CD4-positive, alpha-beta memory T cell (primary cell): ENCODE results near the gene GALNS. TPM values are rescaled to one million over a fixed set of nuclear protein-coding genes. Genes with fewer than 3 reads are reported as not detected.
"Not testable (repeated sequence)": the region's sequence is repeated elsewhere in the genome, so short reads cannot be mapped to it uniquely, and the experiment has no call there.

Experiments used
- CTCF ChIA-PET: fragments of 350-600 bp; sonication (Branson Sonifier 250); formaldehyde crosslinking; loops from one replicate; lab custom pipeline; 2021; ENCODE audit warnings: inconsistent platforms; ENCODE audit not compliant: partially characterized antibody; lab: Charles Lee
- POLR2A ChIA-PET: fragments of 350-600 bp; sonication (Branson Sonifier 250); formaldehyde crosslinking; loops from one replicate; lab custom pipeline; 2021; ENCODE audit not compliant: partially characterized antibody; lab: Charles Lee
- DNase-seq, 5 donors: peaks; one replicate each; pipeline versions ENCODE4 v3.0.0 to v3.0.0-alpha.2; 2020 to 2022; ENCODE audit warnings: mixed read lengths in 1 of 5
- H3K27ac ChIP-seq: one replicate; pipeline ENCODE4 v1.7.0; 2013; ENCODE audit warnings: low read depth, low read length
- H3K27me3 ChIP-seq: 2 replicates; pipeline ENCODE4 v1.7.0; 2013; ENCODE audit warnings: mild to moderate bottlenecking, low read length, moderate library complexity; ENCODE audit not compliant: insufficient read depth
- H3K36me3 ChIP-seq: 2 replicates; pipeline ENCODE4 v1.7.0; 2013; ENCODE audit warnings: mild to moderate bottlenecking, low read length, moderate library complexity; ENCODE audit not compliant: insufficient read depth
- H3K4me1 ChIP-seq: 2 replicates; pipeline ENCODE4 v1.7.0; 2013; ENCODE audit warnings: mild to moderate bottlenecking, low read length, moderate library complexity; ENCODE audit not compliant: insufficient read depth
- H3K4me3 ChIP-seq, 2 donors: one replicate each; pipeline ENCODE4 v1.7.0; 2013; ENCODE audit warnings: low read length in 2 of 2, mild to moderate bottlenecking in 1 of 2
- H3K9me3 ChIP-seq, 2 donors: one replicate each; pipeline ENCODE4 v1.7.0; 2013; ENCODE audit warnings: low read length in 2 of 2, control low read depth in 1 of 2; ENCODE audit not compliant: control insufficient read depth in 1 of 2
- H3K27ac Mint-ChIP-seq, 7 donors: one replicate each; pipeline ENCODE4 v1.8.0; 2020 to 2021; ENCODE audit warnings: mixed read lengths in 7 of 7, mild to moderate bottlenecking in 6 of 7, inconsistent platforms in 3 of 7, moderate library complexity in 3 of 7
- H3K27me3 Mint-ChIP-seq, 2 donors: one replicate each; pipeline ENCODE4 v1.8.0; 2020 to 2021; ENCODE audit warnings: mixed read lengths in 2 of 2
- H3K36me3 Mint-ChIP-seq, 2 donors: one replicate each; pipeline ENCODE4 v1.8.0; 2020 to 2021; ENCODE audit warnings: mixed read lengths in 2 of 2, inconsistent platforms in 1 of 2, mild to moderate bottlenecking in 1 of 2
- H3K4me1 Mint-ChIP-seq, 4 donors: one replicate each; pipeline ENCODE4 v1.8.0; 2020 to 2021; ENCODE audit warnings: mixed read lengths in 4 of 4, mild to moderate bottlenecking in 1 of 4
- H3K4me3 Mint-ChIP-seq, 8 donors: one replicate each; pipeline ENCODE4 v1.8.0; 2020 to 2021; ENCODE audit warnings: mixed read lengths in 8 of 8, mild to moderate bottlenecking in 7 of 8, moderate library complexity in 6 of 8, inconsistent platforms in 3 of 8
- H3K9me3 Mint-ChIP-seq, 8 donors: one replicate each; pipeline ENCODE4 v1.8.0; 2020 to 2021; ENCODE audit warnings: mixed read lengths in 8 of 8, mild to moderate bottlenecking in 5 of 8, inconsistent platforms in 3 of 8, moderate library complexity in 1 of 8
- intact Hi-C: fragments of 100-400 bp; cut with micrococcal nuclease; formaldehyde crosslinking; loops from one replicate; pipeline ENCODE4 v1.15.1; 2023
- polyA plus RNA-seq, 2 donors: library from polyadenylated mRNA; unstranded; fragments of 300-500 nt; fragmentation: Illumina TruSeq; gene quantifications; one replicate each; pipeline ENCODE4 v1.2.3, GENCODE V29; 2021
- total RNA-seq, 2 experiments: library from RNA; stranded (reverse); gene quantifications; one replicate each; pipeline ENCODE4 v1.2.3, GENCODE V29; 2021

GALNS gene
- total and polyA plus RNA-seq, 4 experiments from 2014 or later, result 5.6 to 65.7 (median 33.7) TPM

DNA sequence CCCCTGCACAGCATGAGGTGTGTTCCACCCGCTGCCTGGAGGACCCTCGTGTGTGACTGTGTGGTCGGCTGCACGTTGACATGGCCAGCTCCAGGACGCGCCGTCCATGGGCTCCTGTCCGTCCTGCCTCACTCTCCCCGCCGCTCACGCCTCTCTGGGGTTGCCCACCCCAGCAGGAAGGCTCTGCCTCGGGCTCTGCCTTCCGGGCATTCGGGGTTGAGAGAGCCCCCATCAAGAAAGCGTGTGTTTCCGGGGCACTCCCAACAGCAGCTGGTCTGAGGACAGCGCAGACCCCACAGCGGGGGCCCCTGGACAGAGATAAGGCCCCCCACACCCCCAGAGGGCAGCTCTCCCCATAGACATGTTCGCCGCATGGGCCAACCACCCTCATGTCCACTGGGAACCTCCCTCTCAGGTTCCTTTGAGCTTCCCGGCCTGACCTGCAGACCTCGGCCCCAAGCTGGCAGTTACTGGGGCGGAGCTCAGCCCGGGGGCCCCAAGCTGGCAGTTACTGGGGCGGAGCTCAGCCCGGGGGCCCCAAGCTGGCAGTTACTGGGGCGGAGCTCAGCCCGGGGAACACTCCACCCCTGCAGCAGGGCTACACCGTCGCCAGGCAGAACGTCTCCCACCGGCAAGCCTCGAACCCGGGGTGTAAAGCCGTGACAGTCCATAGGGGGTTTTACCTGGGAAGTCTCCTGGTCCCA lies 63.3 kb downstream of the GALNS start:
- intact Hi-C loops, result no loop called here
- peak overlapping the region in 5 of 7 donors; percentile 60 to 90 (median 76) for H3K27ac Mint-ChIP-seq
- H3K27ac ChIP-seq, result no peak overlapping the region

DNA sequence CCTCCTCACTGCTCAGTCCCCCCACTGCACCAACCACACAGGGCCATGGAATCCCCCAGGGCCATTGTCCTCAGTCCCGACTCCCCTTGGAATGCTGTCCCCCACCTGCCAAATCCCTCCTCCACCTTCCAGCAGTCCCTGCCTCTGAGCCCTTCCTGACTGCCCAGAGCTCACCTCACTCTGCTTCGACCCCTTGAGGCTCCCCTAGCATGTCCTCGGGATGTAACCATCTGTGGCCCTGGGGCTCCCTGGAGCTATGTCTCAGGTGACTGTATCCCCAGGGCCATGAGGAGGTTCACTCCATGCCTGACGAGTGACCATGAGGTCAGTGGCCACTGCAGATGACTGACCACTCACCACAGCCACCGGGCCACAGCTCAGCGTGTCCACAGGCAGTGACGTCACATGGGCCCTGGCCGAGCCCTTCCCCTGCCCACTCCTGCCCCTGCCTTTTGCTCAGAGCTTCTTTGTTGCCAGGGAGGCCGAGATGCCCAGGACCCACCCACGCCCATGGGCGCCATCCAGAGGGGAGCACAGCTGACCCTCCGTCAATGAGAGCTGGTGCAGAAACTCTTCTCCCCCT lies 64.0 kb downstream of the GALNS start:
- H3K4me3 ChIP-seq, result no peak overlapping the region
- intact Hi-C loops, result no loop called here
- H3K27ac ChIP-seq, result peak overlapping the region; percentile 10
- no peaks in the 10 kb centered on the region for H3K9me3 Mint-ChIP-seq
- H3K27me3 Mint-ChIP-seq, result no peaks in the 10 kb centered on the region
- no peaks in the 10 kb centered on the region for H3K9me3 ChIP-seq
- ChIA-PET CTCF (interaction anchor here (0.9 to 1.2 kb wide), 2 partner anchors 10 to 65 kb away, joined by 3 to 4 read pairs; partner anchors contain the start of genes CDT1, GALNS and TRAPPC2L), POLR2A (interaction anchor here (1.3 kb wide), 1 partner anchor 715 kb away, joined by 4 read pairs; the partner anchor contains the start of gene SPG7)
- no peak for DNase-seq
- peak overlapping the region in 5 of 8 donors; percentile 23 to 57 (median 38) for H3K4me3 Mint-ChIP-seq
- peaks cover 68% of the 10 kb centered on the region for H3K4me1 ChIP-seq
- H3K4me1 Mint-ChIP-seq, result peaks cover 29 to 67% (median 50%) of the 10 kb centered on the region in 4 donors
- H3K27ac Mint-ChIP-seq, result peak overlapping the region in 6 of 7 donors; percentile 48 to 90 (median 81)
- no peaks in the 10 kb centered on the region for H3K36me3 ChIP-seq
- no peaks in the 10 kb centered on the region for H3K27me3 ChIP-seq
- H3K36me3 Mint-ChIP-seq, result no peaks in the 10 kb centered on the region

More for the DNA sequence above, 63.3 kb downstream of the GALNS start:
- DNase-seq, result no peak
- Mint-ChIP-seq H3K4me1 (peaks cover 29 to 67% (median 50%) of the 10 kb centered on the region in 4 donors), H3K36me3 (no peaks in the 10 kb centered on the region), H3K4me3 (peak overlapping the region in 4 of 8 donors; percentile 36 to 62 (median 45)), H3K27me3 (no peaks in the 10 kb centered on the region), H3K9me3 (no peaks in the 10 kb centered on the region)
- no peaks in the 10 kb centered on the region for H3K9me3 ChIP-seq
- no peaks in the 10 kb centered on the region for H3K36me3 ChIP-seq
- peaks cover 68% of the 10 kb centered on the region for H3K4me1 ChIP-seq
- H3K27me3 ChIP-seq, result no peaks in the 10 kb centered on the region
- no peak overlapping the region for H3K4me3 ChIP-seq
- CTCF ChIA-PET, result interaction anchor here (0.9 to 1.3 kb wide), 4 partner anchors 7 to 64 kb away, joined by 3 to 5 read pairs (median 4); partner anchors contain the start of genes CDT1, GALNS and TRAPPC2L
- POLR2A ChIA-PET, result interaction anchor here (1.3 kb wide), 1 partner anchor 715 kb away, joined by 4 read pairs; the partner anchor contains the start of gene SPG7

DNA sequence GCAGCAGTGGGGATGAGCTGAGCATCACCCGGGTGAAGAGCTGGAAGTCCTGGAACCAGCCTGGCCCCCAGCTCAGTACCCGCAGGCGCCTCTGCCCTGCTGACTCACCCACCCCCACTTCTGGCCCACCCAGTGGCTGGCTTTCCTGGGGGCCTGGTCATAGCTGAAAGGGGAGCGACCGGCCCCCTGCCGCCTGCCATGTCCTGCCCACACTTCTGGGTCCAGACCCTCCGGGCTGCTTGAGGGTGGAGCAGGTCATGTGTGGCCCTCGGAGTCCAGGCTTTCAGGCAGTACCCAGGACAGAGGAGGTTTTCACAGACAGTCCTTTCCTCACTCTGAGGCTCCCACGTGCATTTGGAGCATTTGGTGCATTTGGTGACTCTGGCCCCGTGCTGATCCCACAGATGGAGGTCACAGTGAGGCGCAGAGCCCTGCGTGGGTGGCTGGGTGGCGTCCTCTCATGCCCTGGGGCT lies 64.6 kb downstream of the GALNS start:
- intact Hi-C loops, result no loop called here
- peak overlapping the region; percentile 10 for H3K27ac ChIP-seq
- Mint-ChIP-seq H3K27ac (peak overlapping the region in 5 of 7 donors; percentile 47 to 90 (median 75)), H3K9me3 (no peaks in the 10 kb centered on the region), H3K4me3 (peak overlapping the region in 3 of 8 donors; percentile 4 to 38 (median 36)), H3K36me3 (no peaks in the 10 kb centered on the region), H3K4me1 (peaks cover 29 to 67% (median 50%) of the 10 kb centered on the region in 4 donors), H3K27me3 (no peaks in the 10 kb centered on the region)
- peaks cover 68% of the 10 kb centered on the region for H3K4me1 ChIP-seq
- ChIA-PET CTCF (no interaction called here), POLR2A (interaction anchor here (1.3 kb wide), 1 partner anchor 716 kb away, joined by 4 read pairs; the partner anchor contains the start of gene SPG7)
- no peaks in the 10 kb centered on the region for H3K27me3 ChIP-seq
- H3K9me3 ChIP-seq, result no peaks in the 10 kb centered on the region
- no peak overlapping the region for H3K4me3 ChIP-seq
- no peak for DNase-seq
- H3K36me3 ChIP-seq, result no peaks in the 10 kb centered on the region

DNA sequence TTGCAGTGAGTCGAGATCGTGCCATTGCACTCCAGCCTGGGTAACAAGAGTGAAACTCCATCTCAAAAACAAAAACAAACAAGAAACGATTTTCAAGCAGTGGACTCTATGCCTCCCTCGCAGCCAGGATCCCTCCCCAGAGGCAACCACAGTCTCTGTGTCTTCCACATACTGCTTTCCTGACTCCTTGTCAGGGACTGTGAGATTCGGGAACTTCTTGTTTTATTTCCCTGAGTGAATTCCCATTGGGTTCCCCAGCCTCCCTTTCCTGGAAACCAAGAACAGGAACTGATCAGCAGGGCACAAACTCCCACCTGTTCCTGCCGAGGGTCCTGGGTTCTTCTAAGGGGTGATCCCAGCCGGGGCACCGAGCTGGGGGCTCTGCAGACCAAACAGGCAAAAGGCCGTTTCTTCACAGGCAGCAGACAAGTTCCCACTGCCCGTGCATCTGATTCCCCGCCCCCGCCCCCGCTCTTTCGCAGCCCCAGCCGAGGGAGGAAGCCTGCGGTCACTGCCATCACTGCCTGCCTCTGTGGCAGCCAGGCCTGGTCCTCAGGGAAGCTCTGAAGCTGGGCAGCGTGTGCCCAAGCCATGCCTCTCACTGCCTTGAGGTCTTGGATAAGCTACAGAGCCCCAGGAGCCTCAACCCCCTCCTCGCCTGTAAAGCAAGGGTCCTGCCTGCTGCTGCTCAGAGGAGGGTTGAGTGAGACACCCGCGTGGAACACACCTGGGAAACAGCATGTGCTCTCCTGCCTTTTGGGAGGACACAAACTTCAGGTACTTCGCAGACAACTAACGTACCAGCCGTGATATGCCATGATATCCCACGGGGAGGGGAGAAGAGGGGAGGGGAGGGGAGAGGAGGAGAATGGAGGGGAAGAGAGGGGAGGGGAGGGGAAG lies 66.2 kb downstream of the GALNS start:
- Histone ChIP-seq H3K27me3 (no peaks in the 10 kb centered on the region), H3K27ac (peak overlapping the region; percentile 38), H3K4me1 (peaks cover 62% of the 10 kb centered on the region), H3K36me3 (no peaks in the 10 kb centered on the region), H3K9me3 (no peaks in the 10 kb centered on the region), H3K4me3 (peak overlapping the region; percentile 22 to 32)
- H3K27me3 Mint-ChIP-seq, result no peaks in the 10 kb centered on the region
- intact Hi-C loops, result loop anchor here (1.0 kb wide), 1 partner anchor 13 kb away; the partner anchor contains the start of gene CDT1
- H3K36me3 Mint-ChIP-seq, result no peaks in the 10 kb centered on the region
- H3K9me3 Mint-ChIP-seq, result no peaks in the 10 kb centered on the region
- DNase-seq, result peak; percentile 51 to 78 (median 55)
- H3K4me3 Mint-ChIP-seq, result peak overlapping the region; percentile 67 to 85 (median 76)
- CTCF ChIA-PET, result no interaction called here
- POLR2A ChIA-PET, result interaction anchor here (0.8 kb wide), 1 partner anchor 427 kb away, joined by 3 read pairs; the partner anchor contains the start of gene ZNF778
- H3K4me1 Mint-ChIP-seq, result peaks cover 29 to 59% (median 44%) of the 10 kb centered on the region in 4 donors
- H3K27ac Mint-ChIP-seq, result peak overlapping the region; percentile 75 to 95 (median 91)

GRCh38 chr16:88789594-88789993 lies 67.2 kb downstream of the GALNS start:
- peaks cover 53% of the 10 kb centered on the region for H3K4me1 ChIP-seq
- no peaks in the 10 kb centered on the region for H3K9me3 Mint-ChIP-seq
- no peak for DNase-seq
- peak overlapping the region; percentile 36 to 95 (median 88) for H3K27ac Mint-ChIP-seq
- no peak overlapping the region for H3K27ac ChIP-seq
- no peak overlapping the region for H3K4me3 ChIP-seq
- peak overlapping the region in 7 of 8 donors; percentile 24 to 85 (median 60) for H3K4me3 Mint-ChIP-seq
- H3K9me3 ChIP-seq, result no peaks in the 10 kb centered on the region
- H3K36me3 Mint-ChIP-seq, result no peaks in the 10 kb centered on the region
- CTCF ChIA-PET, result no interaction called here
- no peaks in the 10 kb centered on the region for H3K27me3 Mint-ChIP-seq
- H3K4me1 Mint-ChIP-seq, result peaks cover 21 to 50% (median 35%) of the 10 kb centered on the region in 4 donors
- intact Hi-C loops, result no loop called here
- H3K36me3 ChIP-seq, result no peaks in the 10 kb centered on the region
- POLR2A ChIA-PET, result interaction anchor here (0.8 kb wide), 1 partner anchor 11 kb away, joined by 3 read pairs; no protein-coding TSS in a partner anchor
- H3K27me3 ChIP-seq, result no peaks in the 10 kb centered on the region

DNA sequence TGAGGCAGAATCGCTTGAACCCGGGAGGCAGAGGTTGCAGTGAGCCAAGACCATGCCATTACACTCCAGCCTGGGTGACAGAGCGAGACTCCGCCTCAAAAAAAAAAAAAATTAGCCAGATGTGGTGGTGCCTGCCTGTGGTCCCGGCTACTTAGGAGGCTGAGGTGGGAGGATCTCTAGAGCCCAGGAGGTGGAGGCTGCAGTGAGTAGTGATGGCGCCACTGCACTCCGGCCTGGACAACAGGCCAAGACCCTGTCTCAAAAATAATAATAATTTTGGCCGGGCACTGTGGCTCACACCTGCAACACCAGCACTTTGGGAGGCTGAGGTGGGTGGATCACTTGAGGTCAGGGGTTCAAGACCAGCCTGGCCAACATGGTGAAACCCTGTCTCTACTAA lies 68.0 kb downstream of the GALNS start:
- DNase-seq, H3K36me3 Mint-ChIP-seq, H3K36me3 ChIP-seq, H3K4me3 Mint-ChIP-seq, intact Hi-C loops, H3K27me3 ChIP-seq, H3K9me3 Mint-ChIP-seq, H3K4me3 ChIP-seq, H3K27me3 Mint-ChIP-seq, H3K27ac ChIP-seq, H3K9me3 ChIP-seq: not testable (repeated sequence)
- Mint-ChIP-seq H3K27ac (peak overlapping the region in 1 of 7 donors; percentile 84), H3K4me1 (peaks cover 19 to 44% (median 32%) of the 10 kb centered on the region in 4 donors)
- peaks cover 49% of the 10 kb centered on the region for H3K4me1 ChIP-seq
- ChIA-PET CTCF (interaction anchor here (1.5 to 2.1 kb wide), 2 partner anchors 12 to 30 kb away, joined by 5 to 7 read pairs; no protein-coding TSS in a partner anchor), POLR2A (interaction anchor here (0.8 to 2.4 kb wide), 3 partner anchors 11 to 14 kb away, joined by 3 to 7 read pairs (median 5); partner anchors contain the start of gene CDT1)
